ENCODE measurements around the gene ASIC4. TPM values are rescaled to one million over a fixed set of nuclear protein-coding genes. Genes with fewer than 3 reads are reported as not detected.
A peak's percentile ranks its signal among the peaks of the same experiment; 100 is the strongest.

Gene ASIC4
- total and polyA plus RNA-seq, 12 donors, result 0.15 to 16.3 (median 1.1) TPM; not detected in 4

DNA sequence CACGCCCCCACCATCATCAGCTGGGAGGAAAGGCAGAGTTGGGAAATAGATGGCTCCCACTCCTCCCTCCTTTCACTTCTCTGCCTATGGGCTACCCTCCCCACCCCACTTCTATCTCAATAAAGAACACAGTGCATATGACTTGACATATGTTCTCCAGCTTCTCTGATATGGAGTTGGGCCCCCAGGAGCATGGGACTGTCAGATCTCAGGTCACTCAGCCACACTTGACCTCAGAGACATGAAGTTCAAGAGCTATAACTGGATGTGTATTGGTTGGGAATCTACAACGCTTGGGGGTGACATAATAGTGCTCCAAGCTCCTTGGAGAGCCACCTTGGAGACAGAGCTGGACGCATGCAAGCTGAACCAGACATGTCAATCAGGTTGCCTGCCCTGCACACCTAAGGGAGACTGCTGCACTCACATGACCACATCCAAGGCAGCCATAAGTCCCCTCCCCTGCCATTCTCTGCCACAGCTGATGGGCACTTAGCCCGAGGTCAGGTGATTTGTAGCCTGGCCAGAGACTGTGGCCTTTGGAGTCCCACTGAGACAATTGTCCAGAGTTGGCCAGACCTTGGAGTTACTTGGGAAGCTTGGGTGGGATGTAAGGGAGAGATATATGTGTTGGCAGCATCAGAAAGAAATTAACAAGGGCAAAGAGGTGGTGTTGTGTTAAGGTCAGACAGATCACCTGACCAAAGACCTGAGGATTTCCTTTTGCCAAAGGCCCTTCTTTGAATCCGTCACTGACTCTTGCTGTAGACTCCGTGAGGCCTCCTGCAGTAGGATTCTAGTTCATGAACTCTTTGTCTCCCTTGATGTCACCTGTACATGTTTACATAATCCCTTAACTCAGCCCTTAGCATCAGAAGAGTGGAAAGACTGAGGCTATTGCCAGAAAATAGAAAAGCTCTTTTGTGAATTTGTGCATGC is 61.6 kb downstream of the ASIC4 start:
- TF ChIP-seq CTCF (IDR thresholded peaks at IDR 0.05) (no peak), POLR2A (IDR thresholded peaks at IDR 0.05) (no peak)
- intact Hi-C loops (cut with DNase I), result no loop called here
- 68 to 77% (median 72%) methylated on average over 4 to 6 of the region's 6 CpGs for WGBS, 4 donors

DNA sequence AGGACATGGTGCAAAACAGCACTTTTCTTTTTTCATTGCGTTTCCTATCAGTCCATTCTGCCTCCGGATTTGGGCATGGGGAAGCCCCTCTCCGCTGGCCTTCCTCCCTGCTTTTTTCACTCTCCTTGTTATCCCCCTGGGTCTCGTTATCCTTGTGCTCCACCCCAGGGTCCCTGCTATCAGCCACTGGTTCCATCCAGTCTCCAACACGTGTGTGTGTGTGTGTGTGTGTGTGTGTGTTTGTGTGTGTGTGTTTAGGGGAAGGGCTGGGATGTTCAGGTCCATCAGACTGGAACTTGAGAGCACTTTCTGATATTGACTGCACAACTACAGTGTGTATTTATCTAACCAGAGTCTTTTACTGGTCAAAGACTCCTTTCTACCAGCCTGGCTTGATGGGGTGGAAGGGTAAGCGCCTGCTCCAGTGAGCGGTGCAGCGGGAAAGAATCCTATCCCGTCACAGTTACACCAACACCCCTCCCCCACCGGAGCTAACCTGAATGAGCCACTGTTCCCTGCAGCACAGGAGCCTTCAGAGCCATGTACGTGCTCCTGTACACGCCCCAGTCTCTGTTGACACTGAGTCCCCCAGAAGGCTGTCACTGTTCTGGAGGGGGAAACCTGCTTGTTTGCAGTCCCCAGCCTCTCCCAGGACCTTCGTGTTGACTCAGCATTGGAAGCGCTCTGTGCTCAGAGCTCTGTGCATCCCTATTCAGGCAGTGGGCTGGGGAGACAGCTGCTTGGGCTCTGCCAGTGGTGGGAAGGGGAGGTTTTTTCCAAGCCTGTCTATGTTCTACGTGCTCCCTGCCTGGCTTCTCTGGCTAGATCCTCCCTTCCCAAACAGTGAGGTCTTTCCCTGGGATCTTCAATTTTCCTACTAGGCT is 62.5 kb downstream of the ASIC4 start:
- Histone ChIP-seq H3K36me3 (replicated peaks in 1 of 2) (no peaks in the 10 kb centered on the region), H3K4me1 (replicated peaks in 1 of 2) (peaks cover 0 to 7% of the 10 kb centered on the region in 2 donors), H3K9me3 (replicated peaks in 1 of 3) (no peaks in the 10 kb centered on the region), H3K27ac (no peak overlapping the region), H3K27me3 (no peaks in the 10 kb centered on the region), H3K4me3 (no peak overlapping the region)
- TF ChIP-seq CTCF (IDR thresholded peaks at IDR 0.05) (no peak), POLR2A (IDR thresholded peaks at IDR 0.05) (no peak)
- WGBS, 4 donors, result 41 to 49% (median 46%) methylated on average over 12 to 15 of the region's 15 CpGs
- peak in 2 of 7 donors; percentile 41 to 54 for DNase-seq
- intact Hi-C loops (cut with DNase I), result no loop called here

More for the DNA sequence above, 61.6 kb downstream of the ASIC4 start:
- H3K36me3 ChIP-seq (replicated peaks in 1 of 2), result no peaks in the 10 kb centered on the region
- no peaks in the 10 kb centered on the region for H3K27me3 ChIP-seq
- peaks cover 0 to 11% of the 10 kb centered on the region in 2 donors for H3K4me1 ChIP-seq (replicated peaks in 1 of 2)
- DNase-seq, result no peak
- H3K9me3 ChIP-seq (replicated peaks in 1 of 3), result no peaks in the 10 kb centered on the region
- no peak overlapping the region for H3K4me3 ChIP-seq
- no peak overlapping the region for H3K27ac ChIP-seq

GRCh38 chr2:219578811-219579613 is 64.7 kb downstream of the ASIC4 start:
- Histone ChIP-seq H3K9me3 (replicated peaks in 1 of 3) (no peaks in the 10 kb centered on the region), H3K27ac (peak overlapping the region in 2 of 5 donors; percentile 1 to 54), H3K36me3 (replicated peaks in 1 of 2) (no peaks in the 10 kb centered on the region), H3K4me1 (replicated peaks in 1 of 2) (no peaks in the 10 kb centered on the region), H3K4me3 (no peak overlapping the region), H3K27me3 (no peaks in the 10 kb centered on the region)
- DNase-seq, result peak in 1 of 7 donors; percentile 54
- TF ChIP-seq CTCF (IDR thresholded peaks at IDR 0.05), result no peak
- TF ChIP-seq POLR2A (IDR thresholded peaks at IDR 0.05), result no peak
- intact Hi-C loops (cut with DNase I), result no loop called here
- WGBS, 4 donors, result 72 to 76% (median 75%) methylated on average over 8 of the region's 8 CpGs

Measured in adrenal gland (tissue), 12 donors.